Non-pigmented ciliary epithelial cell (primary cell): ENCODE data around the gene NUP188.

ENCODE experiments used
- DNase-seq: peaks from one replicate; pipeline ENCODE4 v3.0.0-alpha.2; 2010; ENCODE audit warnings: low read depth

NUP188 gene

DNA sequence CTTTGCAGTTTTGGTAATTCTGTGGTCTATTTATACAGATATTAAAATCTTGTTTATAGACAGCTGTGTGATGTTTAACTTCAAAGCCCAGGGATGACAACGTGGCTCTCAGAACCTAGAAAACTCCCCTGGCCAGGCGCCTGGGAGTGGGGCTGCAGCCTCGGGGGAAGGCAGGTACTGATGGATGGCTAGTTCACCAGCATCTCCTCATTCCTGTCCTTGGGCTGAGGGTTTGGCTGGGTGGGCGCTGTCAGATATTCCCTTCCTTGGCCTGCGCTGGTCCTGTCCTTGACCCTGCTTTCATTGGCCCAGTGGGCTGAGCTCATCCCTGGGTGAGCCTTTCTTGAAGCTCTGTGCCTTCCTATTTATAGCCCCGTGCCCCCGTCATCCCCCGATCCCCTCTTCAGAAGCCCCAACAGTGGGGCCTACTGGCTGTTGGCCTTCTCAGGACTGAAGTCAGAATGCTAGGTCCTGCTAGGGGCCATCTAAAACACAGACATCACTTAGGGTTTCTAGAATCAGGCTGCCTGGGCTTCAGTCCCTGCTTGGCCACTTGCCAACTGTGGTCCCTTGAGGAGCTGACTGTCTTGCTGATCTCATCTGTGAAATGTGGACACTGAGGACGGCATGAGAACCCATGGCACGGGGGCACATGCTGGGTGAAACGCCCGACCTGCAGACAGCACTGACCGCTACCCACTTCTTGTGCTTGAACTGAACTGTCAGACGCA, 59.7 kb downstream of the NUP188 start:
- DNase-seq = no peak

GRCh38 chr9:129007766-129008468, 60.4 kb downstream of the NUP188 start:
- no peak for DNase-seq

- DNase-seq = no peak
Observed at GRCh38 chr9:129008469-129008965, 61.0 kb downstream of the NUP188 start.

- no peak for DNase-seq
Observed at GRCh38 chr9:129008986-129009583, 61.6 kb downstream of the NUP188 start.

DNA sequence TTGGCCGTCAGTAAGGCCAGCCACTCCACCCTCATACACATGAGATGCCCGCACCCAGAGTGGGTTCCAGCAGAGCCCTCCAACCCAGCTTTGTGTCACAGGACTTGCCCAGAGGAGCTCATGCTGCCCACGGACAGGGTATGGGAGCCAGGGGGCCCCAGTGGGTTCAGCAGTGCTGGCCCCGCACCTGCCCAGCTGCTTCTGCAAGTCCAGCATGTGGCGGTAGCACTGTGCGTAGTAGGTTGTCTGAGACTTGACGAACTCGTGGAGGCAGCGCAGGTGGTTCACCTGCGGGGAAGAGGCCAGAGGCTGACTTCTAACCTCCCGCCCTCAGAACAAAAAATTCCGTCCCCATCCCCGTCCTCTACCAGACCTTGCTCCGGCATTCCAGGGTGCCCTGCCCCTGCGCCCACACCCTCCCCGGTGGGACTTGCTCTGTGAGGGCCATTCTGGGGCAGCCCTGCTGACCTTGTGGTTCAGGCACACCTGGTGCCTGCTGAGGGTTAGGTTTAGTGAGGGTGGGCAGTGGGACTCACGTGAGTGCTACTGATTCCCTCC, 62.2 kb downstream of the NUP188 start:
- no peak for DNase-seq

DNA sequence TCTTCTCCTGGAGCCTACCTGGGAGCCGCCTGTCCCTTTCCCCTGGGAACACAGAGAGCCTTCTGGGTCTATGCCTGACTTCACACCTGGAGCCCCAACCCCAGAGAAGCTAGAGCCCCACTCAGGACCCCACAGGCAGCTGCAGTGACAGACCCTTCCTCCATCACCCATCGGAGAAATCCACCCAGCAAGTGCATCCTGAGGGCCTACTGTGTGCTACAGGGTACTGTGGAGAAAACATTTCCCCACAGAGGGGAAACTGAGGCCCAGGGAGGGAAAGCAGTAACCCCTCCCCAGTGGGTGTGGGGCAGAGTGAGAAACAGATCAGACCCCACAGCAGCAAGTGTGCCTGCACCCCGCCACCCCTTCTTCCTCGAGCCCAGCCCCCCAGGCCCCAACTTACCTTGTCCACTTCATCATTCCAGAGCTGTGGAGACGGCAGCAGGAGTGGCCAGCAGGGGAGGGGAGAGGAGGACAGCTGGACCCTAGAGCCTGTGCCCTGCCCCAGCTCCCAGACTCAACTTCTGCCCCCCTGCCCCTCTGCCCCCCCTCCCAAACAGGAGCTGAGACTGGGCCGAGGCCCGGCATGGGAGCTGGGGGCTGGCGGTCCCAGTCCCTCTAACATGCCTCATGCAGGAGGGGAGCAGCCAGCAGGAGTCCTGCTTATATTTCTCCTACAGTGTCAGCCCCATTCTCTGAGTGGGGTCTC, 62.9 kb downstream of the NUP188 start:
- DNase-seq = no peak

DNA sequence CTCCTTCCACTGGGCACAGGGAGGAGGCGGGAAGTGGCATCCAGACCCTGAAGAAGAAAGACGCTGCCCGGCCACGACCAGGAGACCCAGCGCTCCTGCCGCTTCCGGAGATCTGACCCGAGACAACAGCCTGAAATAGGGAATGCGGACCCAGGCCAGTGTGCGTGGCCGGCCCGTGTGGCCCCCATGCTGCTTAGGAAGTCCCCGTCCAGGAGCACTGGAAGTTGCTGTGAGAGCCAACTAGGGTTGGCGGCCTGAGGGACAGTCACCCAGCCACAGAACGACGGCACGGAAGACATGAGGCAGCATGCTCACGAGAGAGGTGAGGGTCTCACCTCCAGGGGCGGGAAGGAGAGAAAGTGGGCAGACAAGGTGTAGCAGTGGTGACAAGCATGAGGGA, 63.7 kb downstream of the NUP188 start:
- DNase-seq = no peak

GRCh38 chr9:129011761-129012181, 64.3 kb downstream of the NUP188 start:
- no peak for DNase-seq

GRCh38 chr9:129012343-129012742, 64.8 kb downstream of the NUP188 start:
- no peak for DNase-seq

- no peak for DNase-seq
Observed at GRCh38 chr9:129012893-129013448, 65.5 kb downstream of the NUP188 start.

GRCh38 chr9:129013674-129014073, 66.2 kb downstream of the NUP188 start:
- no peak for DNase-seq

DNA sequence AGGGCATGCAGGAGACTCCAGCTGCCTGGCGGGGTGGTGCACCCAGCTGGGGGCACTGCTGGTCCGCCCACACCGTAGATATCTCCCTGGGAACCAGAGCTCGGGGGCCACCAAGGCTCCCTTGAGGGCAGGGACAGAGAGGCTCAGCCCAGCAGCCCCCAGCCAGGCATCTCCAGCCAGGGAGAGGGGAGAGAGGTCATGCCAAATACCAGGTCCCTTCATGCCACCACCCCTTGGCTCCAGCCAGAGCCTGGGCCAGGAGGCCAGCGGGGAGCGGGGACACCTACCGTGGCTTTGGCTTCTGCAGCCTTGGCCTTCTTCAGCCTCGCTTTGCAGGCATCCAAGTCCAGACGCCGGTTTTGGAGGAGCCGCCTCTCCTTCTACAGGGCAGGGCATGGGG, 66.6 kb downstream of the NUP188 start:
- no peak for DNase-seq

GRCh38 chr9:129014608-129015007, 67.1 kb downstream of the NUP188 start:
- no peak for DNase-seq

GRCh38 chr9:129021091-129021490, 73.6 kb downstream of the NUP188 start:
- DNase-seq = no peak

GRCh38 chr9:129022037-129022436, 74.5 kb downstream of the NUP188 start:
- DNase-seq = no peak

- DNase-seq = no peak
Observed at GRCh38 chr9:129023036-129023907, 75.8 kb downstream of the NUP188 start.

GRCh38 chr9:129023908-129024233, 76.4 kb downstream of the NUP188 start:
- no peak for DNase-seq

GRCh38 chr9:129026442-129027223, 79.1 kb downstream of the NUP188 start:
- DNase-seq = no peak

DNA sequence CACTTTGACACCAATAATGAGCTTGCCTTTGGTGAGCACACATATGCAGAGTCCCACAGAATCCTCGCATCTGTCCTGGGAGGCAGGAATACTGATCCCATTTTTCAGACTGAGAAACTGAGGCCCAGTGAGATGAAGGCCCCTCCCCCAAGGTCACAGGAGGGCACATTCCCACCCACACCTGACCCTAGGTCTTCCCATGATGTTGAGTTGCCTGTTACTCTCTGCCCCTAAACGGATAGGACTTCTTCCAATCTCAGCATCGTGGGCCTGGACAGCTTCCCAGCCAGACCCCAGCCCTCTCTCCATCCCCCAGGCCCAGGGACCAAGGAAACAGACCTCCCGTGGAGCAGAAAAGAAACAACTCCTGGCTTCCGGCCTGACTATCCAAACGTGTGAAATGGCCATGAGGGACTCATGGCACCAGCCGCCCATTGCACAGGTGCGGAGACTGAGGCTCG, 79.8 kb downstream of the NUP188 start:
- no peak for DNase-seq

DNA sequence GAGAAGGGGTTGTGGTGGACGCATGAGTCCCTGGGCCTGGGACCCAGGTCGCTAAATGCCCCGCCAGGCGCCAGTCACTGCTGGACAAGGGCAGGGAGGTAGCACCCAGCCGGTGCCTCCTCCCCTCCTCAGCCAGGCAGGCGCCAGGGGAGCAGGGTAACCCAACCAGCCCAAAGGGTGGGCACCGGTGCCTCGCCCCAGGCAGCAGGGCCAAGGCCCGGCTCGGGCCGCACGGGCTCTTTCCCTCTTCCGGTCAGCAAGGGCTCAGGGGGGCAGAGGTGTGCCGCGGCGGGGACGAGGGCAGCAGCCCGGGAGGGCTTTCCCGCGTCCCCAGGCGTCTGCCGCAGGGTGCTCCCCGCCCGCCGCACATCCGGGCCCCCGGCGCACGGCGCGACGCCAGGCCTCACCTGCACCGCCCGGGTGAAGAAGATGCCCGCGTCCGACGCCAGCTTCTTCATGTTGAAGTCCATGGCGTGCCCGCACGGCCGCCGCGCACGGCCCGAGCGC, 80.2 kb downstream of the NUP188 start:
- no peak for DNase-seq
